HepG2 (cell line): ENCODE data around the gene FIS1. TPM values are rescaled to one million over a fixed set of nuclear protein-coding genes. Genes with fewer than 3 reads are reported as not detected.

Source experiments
- FOXO1 ChIP-seq: sonication (generic); formaldehyde crosslinking; IDR thresholded peaks from 2 replicates; pipeline ENCODE4 v1.4.0; 2020; ENCODE audit warnings: missing genetic modification reagents
- KDM6A ChIP-seq: IDR thresholded peaks from 2 replicates; pipeline ENCODE4 v1.6.1; 2016; ENCODE audit warnings: low read depth
- MIXL1 ChIP-seq: IDR thresholded peaks from 2 replicates; pipeline ENCODE4 v1.6.1; 2016
- NCOA1 ChIP-seq: sonication (generic); formaldehyde crosslinking; IDR thresholded peaks from 2 replicates; pipeline ENCODE4 v1.9.0; 2021; ENCODE audit warnings: missing genetic modification reagents
- NR2F6 ChIP-seq, 2 experiments: IDR thresholded peaks; 2 replicates each; pipeline ENCODE4 v1.6.1; 2016; ENCODE audit warnings: antibody characterized with exemption in 1 of 2, mild to moderate bottlenecking in 1 of 2
- THAP11 ChIP-seq: IDR thresholded peaks from 2 replicates; pipeline ENCODE4 v1.6.1; 2016; ENCODE audit warnings: missing biosample characterization, missing genetic modification reagents
- ZBTB7A ChIP-seq: sonication (generic); formaldehyde crosslinking; IDR thresholded peaks from 2 replicates; pipeline ENCODE4 v1.8.0; 2022; ENCODE audit warnings: mild to moderate bottlenecking, missing genetic modification reagents
- ZNF121 ChIP-seq: sonication (generic); formaldehyde crosslinking; IDR thresholded peaks from 2 replicates; pipeline ENCODE4 v1.5.0; 2020; ENCODE audit warnings: mild to moderate bottlenecking, missing genetic modification reagents
- ZNF138 ChIP-seq: sonication (generic); formaldehyde crosslinking; IDR thresholded peaks from 2 replicates; pipeline ENCODE4 v1.5.0; 2020; ENCODE audit warnings: mild to moderate bottlenecking, low read depth, missing genetic modification reagents
- ZNF367 ChIP-seq: sonication (generic); formaldehyde crosslinking; IDR thresholded peaks from 2 replicates; pipeline ENCODE4 v1.4.0; 2020; ENCODE audit warnings: missing genetic modification reagents, borderline replicate concordance
- ZNF552 ChIP-seq: sonication (generic); formaldehyde crosslinking; IDR thresholded peaks from 2 replicates; pipeline ENCODE4 v1.9.0; 2022; ENCODE audit warnings: missing genetic modification reagents, mild to moderate bottlenecking, borderline replicate concordance
- ZNF605 ChIP-seq: sonication (generic); formaldehyde crosslinking; IDR thresholded peaks from 2 replicates; pipeline ENCODE4 v1.8.0; 2022; ENCODE audit warnings: mild to moderate bottlenecking, missing genetic modification reagents
- ZSCAN12 ChIP-seq: sonication (generic); formaldehyde crosslinking; IDR thresholded peaks from 2 replicates; pipeline ENCODE4 v1.9.0; 2021; ENCODE audit warnings: mild to moderate bottlenecking, missing genetic modification reagents
- polyA plus RNA-seq, 8 experiments: library from polyadenylated mRNA; depleted of rRNA in 3 of 8; stranded (reverse) in 7 of 8; unstranded in 1 of 8; fragments of >200 nt; fragmentation: Illumina TruSeq in 4 of 8; extraction: Trizol in 4 of 8; gene quantifications; 2 replicates each; pipeline versions ENCODE4 v1.2.1 to v1.2.3, GENCODE V29; 2011 to 2016; ENCODE audit warnings: low read depth in 4 of 8, missing spikeins in 1 of 8, mixed read lengths in 1 of 8; ENCODE audit not compliant: insufficient read depth in 1 of 8
- total RNA-seq, 5 experiments: library from RNA; depleted of rRNA; stranded (reverse); fragments of >200 nt; fragmentation: Illumina TruSeq; extraction: Trizol; gene quantifications; 2 replicates each; pipeline ENCODE4 v1.2.3, GENCODE V29; 2016; ENCODE audit warnings: low read depth in 1 of 5
- TF ChIP-seq, protein P1 (sequence below): sonication (generic); formaldehyde crosslinking; IDR thresholded peaks from 2 replicates; pipeline ENCODE4 v1.4.0; 2020; ENCODE audit warnings: missing genetic modification reagents; ENCODE audit errors: not compliant biosample characterization
- TF ChIP-seq, protein P2 (sequence below): sonication (generic); formaldehyde crosslinking; IDR thresholded peaks from 2 replicates; pipeline ENCODE4 v1.9.0; 2021; ENCODE audit warnings: missing genetic modification reagents, borderline replicate concordance
- TF ChIP-seq, protein P3 (sequence below): sonication (generic); formaldehyde crosslinking; IDR thresholded peaks from 2 replicates; pipeline ENCODE4 v1.4.0; 2020; ENCODE audit warnings: low read depth, missing genetic modification reagents
- TF ChIP-seq, protein P4 (sequence below): sonication (generic); formaldehyde crosslinking; IDR thresholded peaks from 2 replicates; pipeline ENCODE4 v1.4.0; 2020; ENCODE audit warnings: missing genetic modification reagents
- TF ChIP-seq, protein P5 (sequence below): sonication (generic); formaldehyde crosslinking; IDR thresholded peaks from 2 replicates; pipeline ENCODE4 v1.5.0; 2020; ENCODE audit warnings: mild to moderate bottlenecking, missing genetic modification reagents, borderline replicate concordance

Gene FIS1
- total and polyA plus RNA-seq, 2 of the 13 experiments (the other 11 are each of a cell fraction or from before 2014, with no cell fraction given): 97.5 to 101 TPM

DNA sequence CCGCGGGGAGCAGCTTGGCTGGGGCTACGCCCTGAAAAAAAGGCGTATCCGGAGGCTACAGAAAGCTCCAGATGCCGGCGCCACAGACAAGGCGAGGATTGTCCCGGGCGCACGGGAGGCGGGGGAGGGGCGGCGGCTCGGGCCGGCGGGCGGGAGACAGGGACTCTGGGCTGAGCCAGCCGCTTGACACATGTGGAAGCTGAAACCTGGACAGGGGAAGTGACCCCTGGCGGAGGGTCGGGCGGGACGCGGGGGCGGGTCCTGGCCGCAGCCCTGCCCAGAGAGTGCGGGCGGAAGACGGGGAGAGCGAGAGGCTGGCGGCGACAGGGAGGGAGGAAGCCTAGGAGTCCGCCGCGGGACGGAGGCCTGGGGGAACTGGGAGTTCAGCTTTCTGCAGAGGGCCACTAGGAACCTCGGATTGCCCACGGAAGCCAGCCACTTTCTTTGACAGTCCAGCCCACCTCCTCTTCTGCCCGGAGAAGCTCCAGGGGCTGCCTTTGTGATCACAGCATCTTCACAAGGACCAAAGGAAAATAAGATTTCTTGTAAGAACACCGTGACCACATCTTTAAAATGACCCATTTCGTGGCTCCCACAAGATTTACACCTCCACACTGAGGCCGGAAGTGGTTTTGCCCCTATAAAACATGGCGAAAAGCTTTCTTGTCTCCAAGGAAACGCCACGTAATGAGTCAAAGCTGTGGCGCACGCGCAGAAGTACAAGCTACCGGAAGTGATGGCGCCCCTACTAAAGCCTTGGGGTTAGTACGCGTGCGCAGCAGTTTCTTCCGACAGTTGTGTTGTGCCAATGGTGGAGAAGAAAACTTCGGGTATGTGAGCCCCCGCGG is 27.3 kb downstream of the FIS1 start, which contains the start of the genes PLOD3 and ZNHIT1 (continued):
- TF ChIP-seq ZNF138 (CRISPR knock-in tag) (peak; percentile 0; the same call in 1 of the 2 replicates), ZNF552 (no peak), NR2F6 (IDR thresholded peaks at IDR 0.05) (no peak), NR2F6 (CRISPR knock-in tag; IDR thresholded peaks at IDR 0.05) (peak; percentile 79; the same call in 1 of the 2 replicates), ZNF367 (CRISPR knock-in tag) (no peak), FOXO1 (CRISPR knock-in tag) (no peak), ZBTB7A (peak; percentile 50; the same call in 1 of the 2 replicates), THAP11 (CRISPR knock-in tag) (peak; percentile 81), ZSCAN12 (CRISPR knock-in tag) (peak; percentile 18; the same call in 1 of the 2 replicates), ZNF121 (peak; percentile 68; the same call in 1 of the 2 replicates), NCOA1 (CRISPR knock-in tag) (0 out of 2 replicates have a peak, but pooled peaks have one; percentile 60), ZNF605 (CRISPR knock-in tag) (peak; percentile 24; the same call in 1 of the 2 replicates), MIXL1 (CRISPR knock-in tag) (no peak), KDM6A (CRISPR knock-in tag) (no peak)
- TF ChIP-seq, protein P1, sequence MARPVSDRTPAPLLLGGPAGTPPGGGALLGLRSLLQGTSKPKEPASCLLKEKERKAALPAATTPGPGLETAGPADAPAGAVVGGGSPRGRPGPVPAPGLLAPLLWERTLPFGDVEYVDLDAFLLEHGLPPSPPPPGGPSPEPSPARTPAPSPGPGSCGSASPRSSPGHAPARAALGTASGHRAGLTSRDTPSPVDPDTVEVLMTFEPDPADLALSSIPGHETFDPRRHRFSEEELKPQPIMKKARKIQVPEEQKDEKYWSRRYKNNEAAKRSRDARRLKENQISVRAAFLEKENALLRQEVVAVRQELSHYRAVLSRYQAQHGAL (CRISPR knock-in tag): no peak
- TF ChIP-seq, protein P2, sequence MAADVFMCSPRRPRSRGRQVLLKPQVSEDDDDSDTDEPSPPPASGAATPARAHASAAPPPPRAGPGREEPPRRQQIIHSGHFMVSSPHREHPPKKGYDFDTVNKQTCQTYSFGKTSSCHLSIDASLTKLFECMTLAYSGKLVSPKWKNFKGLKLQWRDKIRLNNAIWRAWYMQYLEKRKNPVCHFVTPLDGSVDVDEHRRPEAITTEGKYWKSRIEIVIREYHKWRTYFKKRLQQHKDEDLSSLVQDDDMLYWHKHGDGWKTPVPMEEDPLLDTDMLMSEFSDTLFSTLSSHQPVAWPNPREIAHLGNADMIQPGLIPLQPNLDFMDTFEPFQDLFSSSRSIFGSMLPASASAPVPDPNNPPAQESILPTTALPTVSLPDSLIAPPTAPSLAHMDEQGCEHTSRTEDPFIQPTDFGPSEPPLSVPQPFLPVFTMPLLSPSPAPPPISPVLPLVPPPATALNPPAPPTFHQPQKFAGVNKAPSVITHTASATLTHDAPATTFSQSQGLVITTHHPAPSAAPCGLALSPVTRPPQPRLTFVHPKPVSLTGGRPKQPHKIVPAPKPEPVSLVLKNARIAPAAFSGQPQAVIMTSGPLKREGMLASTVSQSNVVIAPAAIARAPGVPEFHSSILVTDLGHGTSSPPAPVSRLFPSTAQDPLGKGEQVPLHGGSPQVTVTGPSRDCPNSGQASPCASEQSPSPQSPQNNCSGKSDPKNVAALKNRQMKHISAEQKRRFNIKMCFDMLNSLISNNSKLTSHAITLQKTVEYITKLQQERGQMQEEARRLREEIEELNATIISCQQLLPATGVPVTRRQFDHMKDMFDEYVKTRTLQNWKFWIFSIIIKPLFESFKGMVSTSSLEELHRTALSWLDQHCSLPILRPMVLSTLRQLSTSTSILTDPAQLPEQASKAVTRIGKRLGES (CRISPR knock-in tag): no peak
- TF ChIP-seq, protein P3, sequence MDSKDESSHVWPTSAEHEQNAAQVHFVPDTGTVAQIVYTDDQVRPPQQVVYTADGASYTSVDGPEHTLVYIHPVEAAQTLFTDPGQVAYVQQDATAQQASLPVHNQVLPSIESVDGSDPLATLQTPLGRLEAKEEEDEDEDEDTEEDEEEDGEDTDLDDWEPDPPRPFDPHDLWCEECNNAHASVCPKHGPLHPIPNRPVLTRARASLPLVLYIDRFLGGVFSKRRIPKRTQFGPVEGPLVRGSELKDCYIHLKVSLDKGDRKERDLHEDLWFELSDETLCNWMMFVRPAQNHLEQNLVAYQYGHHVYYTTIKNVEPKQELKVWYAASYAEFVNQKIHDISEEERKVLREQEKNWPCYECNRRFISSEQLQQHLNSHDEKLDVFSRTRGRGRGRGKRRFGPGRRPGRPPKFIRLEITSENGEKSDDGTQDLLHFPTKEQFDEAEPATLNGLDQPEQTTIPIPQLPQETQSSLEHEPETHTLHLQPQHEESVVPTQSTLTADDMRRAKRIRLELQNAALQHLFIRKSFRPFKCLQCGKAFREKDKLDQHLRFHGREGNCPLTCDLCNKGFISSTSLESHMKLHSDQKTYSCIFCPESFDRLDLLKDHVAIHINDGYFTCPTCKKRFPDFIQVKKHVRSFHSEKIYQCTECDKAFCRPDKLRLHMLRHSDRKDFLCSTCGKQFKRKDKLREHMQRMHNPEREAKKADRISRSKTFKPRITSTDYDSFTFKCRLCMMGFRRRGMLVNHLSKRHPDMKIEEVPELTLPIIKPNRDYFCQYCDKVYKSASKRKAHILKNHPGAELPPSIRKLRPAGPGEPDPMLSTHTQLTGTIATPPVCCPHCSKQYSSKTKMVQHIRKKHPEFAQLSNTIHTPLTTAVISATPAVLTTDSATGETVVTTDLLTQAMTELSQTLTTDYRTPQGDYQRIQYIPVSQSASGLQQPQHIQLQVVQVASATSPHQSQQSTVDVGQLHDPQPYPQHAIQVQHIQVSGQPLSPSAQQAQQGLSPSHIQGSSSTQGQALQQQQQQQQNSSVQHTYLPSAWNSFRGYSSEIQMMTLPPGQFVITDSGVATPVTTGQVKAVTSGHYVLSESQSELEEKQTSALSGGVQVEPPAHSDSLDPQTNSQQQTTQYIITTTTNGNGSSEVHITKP (CRISPR knock-in tag): peak; percentile 10; the same call in 1 of the 2 replicates
- TF ChIP-seq, protein P4, sequence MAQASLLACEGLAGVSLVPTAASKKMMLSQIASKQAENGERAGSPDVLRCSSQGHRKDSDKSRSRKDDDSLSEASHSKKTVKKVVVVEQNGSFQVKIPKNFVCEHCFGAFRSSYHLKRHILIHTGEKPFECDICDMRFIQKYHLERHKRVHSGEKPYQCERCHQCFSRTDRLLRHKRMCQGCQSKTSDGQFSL (CRISPR knock-in tag): no peak
- TF ChIP-seq, protein P5, sequence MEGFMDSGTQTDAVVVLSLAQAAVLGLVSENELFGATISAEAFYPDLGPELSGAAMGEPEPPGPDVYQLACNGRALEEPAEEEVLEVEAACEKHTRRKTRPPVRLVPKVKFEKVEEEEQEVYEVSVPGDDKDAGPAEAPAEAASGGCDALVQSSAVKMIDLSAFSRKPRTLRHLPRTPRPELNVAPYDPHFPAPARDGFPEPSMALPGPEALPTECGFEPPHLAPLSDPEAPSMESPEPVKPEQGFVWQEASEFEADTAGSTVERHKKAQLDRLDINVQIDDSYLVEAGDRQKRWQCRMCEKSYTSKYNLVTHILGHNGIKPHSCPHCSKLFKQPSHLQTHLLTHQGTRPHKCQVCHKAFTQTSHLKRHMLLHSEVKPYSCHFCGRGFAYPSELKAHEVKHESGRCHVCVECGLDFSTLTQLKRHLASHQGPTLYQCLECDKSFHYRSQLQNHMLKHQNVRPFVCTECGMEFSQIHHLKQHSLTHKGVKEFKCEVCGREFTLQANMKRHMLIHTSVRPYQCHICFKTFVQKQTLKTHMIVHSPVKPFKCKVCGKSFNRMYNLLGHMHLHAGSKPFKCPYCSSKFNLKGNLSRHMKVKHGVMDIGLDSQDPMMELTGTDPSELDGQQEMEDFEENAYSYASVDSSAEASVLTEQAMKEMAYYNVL: peak; percentile 81
